Caki2 (cell line): ENCODE data around the gene MSI1. TPM values are rescaled to one million over a fixed set of nuclear protein-coding genes. Genes with fewer than 3 reads are reported as not detected.

Experiments used
- DNase-seq: peaks from one replicate; pipeline ENCODE4 v3.0.0-alpha.2; 2015; ENCODE audit warnings: low read depth
- in situ Hi-C: cut with HindIII; loops from 2 replicates; pipeline ENCODE4 v1.10.0; 2016; ENCODE audit warnings: low sequenced_read_pairs, low pct_unique_long_range_greater_than_20kb, mixed read lengths
- total RNA-seq: library from RNA; depleted of rRNA; stranded (reverse); fragments of >200 nt; shearing (Covaris generic); gene quantifications from 2 replicates; pipeline ENCODE4 v1.2.3, GENCODE V29; 2014; ENCODE audit warnings: low replicate concordance; rRNA removed

Gene MSI1
- 0.29 TPM in 1 of 2 replicates, not detected in the other for total RNA-seq

DNA sequence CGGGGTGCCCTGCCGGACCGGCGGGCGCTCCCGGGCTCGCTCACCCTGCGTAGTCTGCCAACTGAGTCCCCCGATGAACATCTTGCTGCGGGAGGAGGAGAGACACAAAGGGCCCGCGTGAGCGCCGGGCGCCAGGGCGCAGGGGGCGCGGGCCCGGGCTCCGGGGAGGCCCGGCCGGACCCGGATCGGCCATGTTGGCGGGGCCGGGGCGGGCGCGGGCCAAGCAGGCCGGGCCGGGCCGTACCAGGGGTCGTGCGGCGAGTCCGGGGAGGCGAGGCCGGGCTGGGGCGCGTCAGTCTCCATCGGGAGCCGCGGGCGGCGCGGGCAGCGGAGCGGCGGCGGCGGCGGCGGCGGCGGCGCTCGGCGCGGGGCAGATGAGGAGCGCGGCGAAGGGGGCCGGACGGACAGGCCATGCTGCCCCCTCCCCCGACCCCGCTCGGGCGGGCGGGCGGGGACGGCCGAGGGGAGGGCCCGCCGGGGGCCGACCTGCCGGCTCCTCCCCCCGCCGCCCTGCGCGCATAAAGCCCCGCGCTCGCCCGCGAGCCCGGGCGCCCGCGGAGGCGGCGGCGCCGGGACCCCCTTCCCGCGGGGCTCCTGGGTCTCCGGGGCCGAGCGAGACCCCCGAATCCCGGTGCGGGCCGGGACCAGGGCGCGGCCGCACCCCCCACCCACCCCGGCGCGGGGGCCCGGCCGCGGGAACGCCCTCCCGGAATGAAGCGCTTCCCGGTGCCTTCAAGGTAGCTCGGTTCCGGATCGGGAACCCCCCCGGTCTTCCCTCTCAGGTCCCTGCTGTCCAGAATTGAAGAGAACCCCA lies at the start of gene MSI1:
Gene MSI1 (minus strand): TSS at position 376 of the 814 bp plus-strand sequence. CDS start 73 bp downstream, at position 303.
- in situ Hi-C loops, result no loop called here
- no peak for DNase-seq

DNA sequence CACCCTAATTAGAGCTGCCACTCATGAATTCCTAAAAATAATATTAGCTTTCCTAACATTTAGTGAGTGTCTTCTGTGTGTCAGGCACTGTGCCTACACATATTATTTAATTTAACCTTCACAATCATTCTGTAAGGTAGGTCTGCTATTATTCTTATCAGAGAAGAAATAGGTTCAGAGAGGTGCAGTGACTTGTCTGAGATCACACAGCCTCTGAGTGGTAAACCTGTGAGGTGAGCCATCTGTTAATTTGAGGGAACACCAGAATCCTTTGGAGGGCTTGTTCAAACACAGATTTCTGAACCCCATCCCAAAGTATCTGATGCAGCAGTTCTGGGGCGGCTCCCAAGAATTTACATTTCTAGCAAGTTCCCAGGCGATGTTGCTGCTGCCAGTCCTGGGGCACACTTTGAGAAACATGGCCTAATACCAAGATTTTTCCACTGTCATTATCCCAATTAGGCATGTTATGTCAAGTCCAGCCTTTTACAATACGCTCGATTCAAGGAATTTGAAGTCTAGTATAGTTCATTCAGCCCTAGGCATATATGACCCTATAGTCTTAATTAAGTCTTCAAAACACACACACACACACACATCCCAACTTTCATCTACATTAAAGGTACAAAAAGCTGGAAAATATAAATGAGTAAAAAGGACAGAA lies 49.1 kb upstream of the MSI1 start:
- DNase-seq, result no peak
- in situ Hi-C loops, result no loop called here

DNA sequence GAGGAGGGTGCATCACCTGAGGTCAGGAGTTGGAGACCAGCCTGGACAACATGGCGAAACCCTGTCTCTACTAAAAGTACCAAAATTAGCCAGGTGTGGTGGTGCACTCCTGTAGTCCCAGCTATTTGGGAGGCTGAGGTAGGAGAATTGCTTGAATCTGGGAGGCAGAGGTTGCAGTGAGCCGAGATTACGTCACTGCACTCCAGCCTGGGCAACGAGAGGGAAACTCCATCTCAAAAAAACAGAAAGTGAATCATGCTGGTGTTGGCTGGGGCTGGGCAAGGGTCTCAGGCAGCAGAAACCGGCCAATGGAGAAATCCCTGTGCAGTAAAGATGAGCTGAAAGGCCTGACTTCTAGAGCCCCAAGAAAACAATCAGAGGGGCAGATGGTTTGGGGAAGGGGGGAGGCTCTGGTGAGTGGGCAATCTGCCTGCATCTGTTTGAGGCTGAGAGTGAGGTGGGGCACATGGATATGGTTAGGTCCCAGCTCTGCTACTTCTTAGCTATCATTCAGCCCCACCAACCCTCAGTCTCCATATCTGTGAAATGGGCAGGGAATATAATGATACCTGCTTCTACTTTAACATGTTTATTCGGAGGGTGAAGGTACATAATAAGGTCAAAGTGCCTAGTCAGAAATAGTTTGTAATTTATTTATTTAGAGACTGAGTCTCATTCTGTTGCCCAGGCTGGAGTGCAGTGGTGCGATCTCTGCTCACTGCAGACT lies 47.7 kb upstream of the MSI1 start:
- in situ Hi-C loops, result no loop called here

DNA sequence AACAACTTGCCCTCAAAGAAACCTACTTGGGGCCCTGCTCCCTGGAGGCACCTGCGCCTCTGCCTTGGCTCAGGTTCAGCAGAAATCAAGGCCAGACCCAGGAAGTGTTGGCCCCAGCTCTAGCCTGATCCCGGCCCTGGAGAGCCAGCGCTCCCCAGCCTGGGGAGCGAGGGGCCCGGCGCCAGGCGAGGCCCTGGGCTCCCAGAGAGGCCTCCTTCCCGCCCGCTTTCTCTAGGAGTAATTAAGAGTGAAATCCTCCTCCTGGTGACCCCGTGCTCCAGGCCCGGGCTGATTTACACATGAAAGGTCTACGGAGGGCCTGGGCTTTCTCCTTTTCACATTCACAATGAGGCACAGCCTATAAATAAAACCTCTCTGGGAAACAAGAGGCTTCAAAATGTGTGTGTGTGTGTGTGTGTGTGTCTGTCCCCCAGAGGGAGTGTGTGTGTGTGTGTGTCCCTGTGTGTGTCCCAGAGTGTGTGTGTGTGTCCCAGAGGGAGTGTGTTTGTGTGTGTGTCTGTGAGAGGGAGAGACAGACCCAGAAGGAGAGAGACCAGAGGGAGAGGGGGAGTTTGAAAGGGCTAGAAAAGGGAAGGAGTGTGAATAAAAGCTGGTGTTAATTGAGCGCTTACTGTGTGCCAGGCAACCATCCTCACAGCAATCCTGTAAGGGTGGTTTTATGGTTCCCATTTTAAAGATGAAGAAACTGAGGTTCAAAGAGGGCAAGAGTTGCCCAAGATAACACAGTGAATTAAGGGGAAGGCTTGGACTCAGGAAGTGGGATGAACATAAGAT lies 45.1 kb upstream of the MSI1 start:
- DNase-seq, result no peak
- in situ Hi-C loops, result no loop called here

More for the DNA sequence above, 47.7 kb upstream of the MSI1 start:
- no peak for DNase-seq

DNA sequence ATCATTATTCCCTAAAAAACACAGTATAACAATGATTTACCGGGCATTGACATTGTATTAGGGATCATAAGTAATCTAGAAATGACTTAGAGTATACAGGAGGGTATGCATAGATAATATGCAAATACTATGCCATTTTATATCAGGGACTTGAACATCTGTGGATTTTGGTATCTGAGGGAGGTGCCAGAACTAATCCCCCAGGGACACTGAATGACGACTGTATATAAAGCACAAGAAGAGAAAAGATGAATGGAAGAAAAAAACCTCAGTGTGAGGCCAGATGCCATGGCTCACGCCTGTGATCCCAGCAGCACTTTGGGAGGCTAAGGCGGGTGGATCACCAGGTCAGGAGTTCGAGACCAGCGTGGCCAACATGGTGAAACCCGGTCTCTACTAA lies 43.5 kb upstream of the MSI1 start:
- DNase-seq, result no peak
- in situ Hi-C loops, result no loop called here

DNA sequence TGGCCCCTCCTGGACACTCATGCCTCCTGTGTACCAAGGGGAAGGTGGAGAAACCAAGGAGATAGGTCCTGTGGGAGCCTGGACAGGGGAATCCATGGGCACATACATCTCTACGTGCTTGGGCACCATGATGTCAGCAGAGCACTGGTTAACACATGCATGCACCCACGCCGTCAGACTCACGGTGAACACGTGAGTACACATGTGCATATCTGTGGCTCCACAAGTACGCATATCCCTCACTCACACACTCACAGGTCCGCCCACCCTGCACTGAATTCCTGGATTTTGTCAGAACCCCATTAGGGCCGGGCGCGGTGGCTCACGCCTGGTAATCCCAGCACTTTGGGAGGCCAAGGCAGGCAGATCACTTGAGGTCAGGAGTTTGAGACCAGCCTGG lies 39.8 kb upstream of the MSI1 start:
- no peak for DNase-seq
- in situ Hi-C loops, result no loop called here

DNA sequence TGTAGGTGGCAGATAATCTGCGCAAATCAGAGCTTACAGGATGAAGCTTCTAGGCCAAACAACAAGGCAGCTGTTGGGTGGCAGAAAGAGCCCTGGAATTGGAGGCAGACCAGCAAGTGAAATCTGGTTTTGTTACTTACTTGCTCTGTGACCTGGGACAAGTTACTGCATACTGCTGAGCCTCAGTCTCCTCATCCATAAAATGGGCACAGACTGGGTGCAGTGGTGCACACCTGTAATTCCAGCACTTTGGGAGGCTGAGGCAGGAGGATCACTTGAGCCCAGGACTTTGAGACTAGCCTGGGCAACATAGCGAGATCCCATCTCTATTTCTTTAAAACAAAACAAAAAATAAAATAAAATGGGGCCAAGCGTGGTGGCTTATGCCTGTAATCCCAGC lies 37.6 kb upstream of the MSI1 start:
- no peak for DNase-seq
- in situ Hi-C loops, result no loop called here

DNA sequence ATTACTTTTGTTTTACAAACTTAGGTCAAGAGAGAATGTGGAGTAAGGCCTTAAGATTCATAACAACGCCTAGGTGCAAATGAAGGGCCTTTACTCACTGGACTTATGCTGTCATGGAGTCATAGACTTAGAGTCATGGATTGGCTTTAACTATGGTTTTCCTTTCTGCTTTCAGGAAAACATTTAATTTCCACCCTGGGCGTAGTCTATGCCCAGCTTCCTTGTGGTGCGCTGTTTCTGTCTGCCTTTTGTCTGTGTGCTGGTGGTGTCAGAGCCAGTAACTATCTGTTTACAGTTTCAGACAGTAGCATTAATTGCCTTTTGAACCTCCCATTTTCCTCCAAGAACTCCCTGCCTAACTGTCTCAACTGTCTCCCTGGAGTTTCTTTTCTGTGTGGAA lies 37.1 kb upstream of the MSI1 start:
- DNase-seq, result no peak
- in situ Hi-C loops, result no loop called here

DNA sequence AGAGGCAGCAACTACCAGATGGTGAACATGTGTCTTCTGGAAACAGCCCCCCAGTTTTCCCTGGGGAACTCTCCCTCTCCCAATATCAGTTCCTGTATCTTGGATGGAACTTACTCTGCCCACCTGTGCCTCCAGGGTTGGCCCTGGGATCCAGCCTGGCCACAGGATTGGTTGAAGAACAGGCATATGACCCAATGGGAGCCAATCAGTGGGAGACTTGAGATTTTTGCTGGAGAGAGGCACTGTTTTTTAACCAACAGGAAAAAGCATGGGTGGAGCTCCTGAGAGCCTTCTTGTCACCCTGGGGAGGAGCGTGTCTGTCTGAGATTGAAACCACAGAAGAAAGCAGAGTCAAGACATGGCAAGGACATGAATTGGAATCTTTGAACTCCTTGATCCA lies 35.3 kb upstream of the MSI1 start:
- in situ Hi-C loops, result no loop called here

DNA sequence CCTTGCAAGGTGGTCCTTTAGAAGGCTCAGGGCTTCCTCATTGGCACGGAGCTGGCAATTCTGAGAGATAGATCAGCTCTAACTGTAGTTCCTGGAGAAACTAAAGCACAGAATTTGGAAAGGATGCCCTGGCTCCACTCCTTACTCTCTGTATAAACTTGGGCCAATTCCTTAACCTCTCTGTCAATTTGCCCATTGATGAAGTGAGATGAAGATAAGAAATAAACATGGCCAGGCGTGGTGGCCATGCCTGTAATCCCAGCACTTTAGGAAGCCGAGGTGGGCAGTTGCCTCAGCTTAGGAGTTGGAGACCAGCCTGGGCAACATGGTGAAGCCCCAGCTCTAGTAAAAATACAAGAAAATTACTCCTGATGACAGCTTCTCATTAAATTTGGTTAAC lies 34.9 kb upstream of the MSI1 start:
- no peak for DNase-seq

More for the DNA sequence above, 35.3 kb upstream of the MSI1 start:
- DNase-seq, result no peak

DNA sequence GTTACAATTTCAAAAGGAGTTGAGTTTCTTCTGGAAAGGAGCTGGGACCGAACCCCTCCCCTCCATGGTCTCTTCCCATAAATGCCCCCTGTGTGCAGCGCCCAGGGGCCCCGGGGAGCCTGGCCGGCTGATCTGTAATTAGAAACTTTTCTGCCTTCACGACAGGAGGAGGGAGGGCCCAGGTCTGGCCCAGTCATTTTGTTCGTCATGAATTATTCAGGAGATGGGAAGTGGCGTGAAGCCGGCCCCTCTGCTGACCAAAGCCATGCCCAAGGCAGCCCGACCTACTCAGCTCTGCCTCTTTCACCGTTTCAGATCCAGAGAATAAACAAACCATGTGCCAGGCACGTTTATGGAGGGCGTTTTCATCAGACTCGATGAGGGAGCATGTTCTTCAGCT lies 33.3 kb upstream of the MSI1 start:
- no peak for DNase-seq
- in situ Hi-C loops, result no loop called here

More for the DNA sequence above, 34.9 kb upstream of the MSI1 start:
- in situ Hi-C loops, result no loop called here

DNA sequence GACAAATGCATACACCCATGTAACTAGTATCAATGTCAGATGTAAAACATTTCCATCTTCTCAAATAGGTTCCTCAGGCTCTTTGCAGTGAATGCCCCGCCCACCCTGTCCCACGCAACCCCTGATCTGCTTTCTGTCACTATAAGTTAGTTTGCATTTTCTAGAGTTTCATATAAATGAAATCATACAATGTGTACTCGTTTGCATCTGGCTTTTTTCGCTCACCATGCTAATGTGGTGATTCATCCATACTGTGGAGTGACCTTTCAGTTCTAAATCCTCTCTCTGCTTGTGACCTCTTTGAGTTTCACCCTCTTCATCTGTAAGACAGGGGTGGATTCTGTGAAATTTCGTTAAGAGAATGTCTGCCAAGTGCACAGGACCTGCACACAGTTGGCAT lies 30.6 kb upstream of the MSI1 start:
- no peak for DNase-seq
- in situ Hi-C loops, result no loop called here

DNA sequence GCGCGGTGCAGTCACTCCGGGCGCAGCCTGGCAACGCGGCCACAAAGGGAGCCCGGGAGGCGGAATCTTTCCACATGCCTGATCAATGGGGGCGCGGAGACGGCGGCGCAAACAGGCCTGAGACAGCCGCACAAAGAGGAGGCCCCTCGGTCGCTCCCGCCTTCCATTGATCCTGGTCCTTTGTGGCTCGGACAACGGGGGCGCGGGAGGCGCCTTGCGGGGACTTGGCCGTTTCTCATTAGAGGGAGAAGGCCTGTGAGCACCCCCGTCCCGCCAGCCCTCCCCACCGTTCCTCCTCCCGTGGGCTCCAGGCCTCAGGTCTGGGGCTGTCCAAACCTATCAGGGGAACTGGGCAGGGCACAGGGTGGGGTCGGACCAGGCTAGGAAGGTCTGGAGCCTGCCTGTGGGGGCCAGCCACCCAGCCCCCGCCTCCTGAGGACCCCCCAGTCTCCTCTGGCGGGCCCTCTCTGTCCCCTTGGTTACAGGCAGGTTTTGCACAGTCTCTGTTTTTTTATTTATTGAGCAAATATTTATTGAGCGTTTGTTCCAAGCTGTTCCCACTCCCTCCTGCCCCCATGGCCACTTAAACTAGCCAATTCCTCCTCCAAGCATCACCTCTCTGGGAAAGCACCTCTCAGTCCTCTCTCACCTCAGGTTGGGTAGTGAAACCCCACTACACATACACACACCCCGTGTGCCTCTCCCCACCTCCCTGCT lies 29.0 kb upstream of the MSI1 start:
- no peak for DNase-seq
- in situ Hi-C loops, result no loop called here

DNA sequence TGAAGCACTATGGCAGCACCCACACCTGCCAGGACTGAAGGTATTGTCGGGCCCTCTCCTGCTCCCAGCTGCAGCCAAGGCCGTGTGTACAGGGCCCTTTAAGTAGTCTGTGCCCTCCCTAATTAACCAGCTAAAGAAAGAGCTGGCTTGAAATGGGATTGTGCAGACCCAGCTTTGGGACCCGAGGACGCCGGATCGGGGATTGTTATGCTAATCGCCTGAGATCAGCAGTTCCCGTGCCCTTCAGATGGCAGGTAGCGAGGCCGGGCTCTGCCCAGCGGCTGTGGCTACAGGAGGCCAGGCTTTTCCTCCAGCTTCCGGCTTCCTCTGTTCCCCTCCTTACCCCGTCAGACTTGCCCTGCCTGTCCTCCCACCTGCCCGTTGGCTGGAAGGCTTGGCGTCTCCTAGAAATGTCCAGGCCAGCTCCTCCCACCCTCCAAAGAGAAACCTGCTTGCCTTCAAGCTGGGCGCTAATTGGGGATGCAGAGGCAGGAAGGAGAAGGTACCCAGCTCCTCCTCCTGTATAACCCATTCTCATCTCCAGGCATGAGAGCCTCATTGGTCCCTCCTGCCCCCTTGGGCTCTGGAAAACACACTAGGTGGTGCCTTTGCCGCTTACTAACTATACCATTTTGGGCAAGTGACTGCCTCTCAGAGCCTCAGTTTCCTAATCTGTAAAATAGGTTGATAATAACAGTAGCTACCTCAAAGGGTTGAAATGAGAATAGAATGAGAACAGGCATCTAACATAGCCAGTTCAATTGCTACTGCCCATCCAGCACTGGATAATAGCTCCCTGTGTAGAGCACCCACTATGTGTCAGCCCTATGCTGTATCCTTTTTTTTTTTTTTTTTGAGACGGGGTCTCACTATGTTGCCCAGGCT lies 25.8 kb upstream of the MSI1 start:
- in situ Hi-C loops, result no loop called here
- DNase-seq, result no peak

DNA sequence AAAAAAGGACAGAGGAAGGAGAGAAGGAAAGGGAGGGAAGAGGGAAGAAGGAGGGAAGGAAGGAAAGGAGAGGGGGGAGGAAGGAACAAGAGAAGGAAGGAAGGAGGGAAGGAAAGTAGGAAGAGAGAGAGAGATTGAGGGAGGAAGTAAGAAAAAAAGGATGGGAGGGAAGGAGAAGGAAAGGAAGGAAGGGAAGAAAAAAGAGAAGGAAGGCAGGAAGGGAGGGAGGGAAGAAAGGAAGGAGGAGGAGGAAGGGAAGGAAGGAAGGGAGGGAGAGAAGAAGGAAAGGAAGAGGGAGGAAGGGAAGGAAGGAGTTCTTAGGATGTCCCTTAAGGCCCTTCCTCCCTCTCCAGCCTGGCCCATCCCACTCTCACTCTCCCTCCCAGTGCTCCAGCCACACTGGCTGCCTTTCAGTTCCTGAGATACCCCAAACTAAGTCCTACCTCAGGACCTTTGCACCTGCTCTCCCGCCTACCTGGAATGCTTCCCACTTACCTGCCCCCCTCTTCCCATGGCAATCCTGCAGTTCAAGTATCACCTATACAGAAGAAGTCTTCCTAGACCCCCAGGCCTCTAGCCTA lies 21.7 kb upstream of the MSI1 start:
- DNase-seq, result no peak
- in situ Hi-C loops, result no loop called here

DNA sequence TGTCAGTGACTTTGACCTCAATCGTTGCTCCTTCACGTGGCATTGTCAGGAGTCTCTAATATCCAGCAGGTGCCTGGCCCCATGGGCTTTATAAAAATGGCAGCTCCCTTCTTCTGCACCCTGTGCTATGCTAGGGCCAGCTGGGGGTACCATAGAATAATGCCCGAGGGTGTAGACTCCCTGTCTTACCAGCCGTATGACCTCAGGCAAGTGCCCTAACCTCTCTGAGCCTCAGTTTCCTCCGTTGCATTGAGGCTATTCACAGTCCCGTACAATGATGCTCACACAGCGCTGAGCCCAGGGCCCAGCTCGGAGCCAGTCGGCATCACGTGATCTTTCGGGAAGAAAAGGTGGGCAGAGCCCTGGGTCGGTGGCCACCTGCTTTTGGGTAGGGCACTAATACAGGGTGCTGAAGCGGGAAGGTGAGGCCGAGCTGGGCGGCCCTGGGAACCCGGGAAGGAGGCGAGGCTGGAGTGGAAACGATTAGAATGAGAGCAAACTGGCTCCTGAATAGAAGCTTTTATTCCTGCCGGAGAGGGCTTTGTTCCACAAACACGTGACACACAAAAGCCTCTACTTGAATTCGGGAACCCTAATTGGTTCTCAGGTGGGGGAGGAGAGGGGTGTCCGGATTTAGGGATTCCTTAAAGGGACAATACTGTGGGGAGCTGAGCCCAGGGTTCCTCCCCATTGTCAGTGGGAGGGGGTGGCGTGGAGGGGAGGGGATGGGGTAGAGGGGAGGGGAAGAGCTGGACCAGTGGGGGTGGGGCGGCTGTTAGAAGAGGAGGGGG lies 19.9 kb upstream of the MSI1 start:
- no peak for DNase-seq
- in situ Hi-C loops, result no loop called here
